Stromal cell of bone marrow (primary cell): ENCODE measurements around the gene UGT1A7.

ENCODE experiments used
- DNase-seq: peaks from one replicate; pipeline ENCODE4 v3.0.0-alpha.2; 2012; ENCODE audit warnings: low read depth

The UGT1A7 gene

GRCh38 chr2:233761040-233761769, 79.5 kb downstream of the UGT1A7 start:
- DNase-seq = no peak

DNA sequence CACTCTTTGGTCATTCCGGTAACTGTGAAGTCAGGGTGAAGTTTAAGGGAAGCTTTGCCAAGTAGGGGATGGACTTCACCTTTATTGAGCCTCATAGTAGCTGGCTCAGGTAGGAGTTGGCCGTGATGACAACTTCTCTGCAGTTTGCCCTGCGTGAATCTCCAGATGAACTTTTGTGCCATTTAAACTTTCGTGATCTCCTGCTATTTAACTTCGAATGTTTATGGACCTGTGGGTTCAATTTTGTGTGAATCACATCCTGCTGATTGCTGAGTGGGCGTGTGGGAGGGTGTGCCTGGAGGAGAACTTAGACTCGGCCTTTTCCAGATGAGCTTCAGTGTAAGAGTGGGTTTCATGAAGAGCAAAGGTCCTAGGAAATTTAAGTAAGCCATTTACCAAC, 82.6 kb downstream of the UGT1A7 start:
- peak; percentile 36 for DNase-seq

DNA sequence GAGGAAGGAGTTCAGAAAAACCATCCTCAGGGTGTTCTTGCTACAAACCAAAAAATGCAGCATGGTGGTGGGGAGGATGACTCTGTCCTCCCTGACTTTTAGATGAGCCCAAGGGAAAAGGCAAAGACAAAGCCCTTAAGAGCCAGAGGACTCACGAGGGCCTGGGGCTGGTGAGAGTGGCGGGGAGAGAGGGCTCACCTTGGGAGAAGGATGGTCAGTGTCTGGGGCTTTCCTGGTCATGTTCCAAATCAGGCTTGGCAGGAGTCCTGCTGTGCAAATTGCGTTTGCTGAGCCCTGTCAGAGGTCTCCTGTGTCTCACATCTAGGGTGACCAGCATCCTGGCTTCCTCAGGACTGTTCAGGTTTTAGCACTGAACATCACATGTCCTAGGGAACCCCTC, 83.1 kb downstream of the UGT1A7 start:
- DNase-seq = no peak

GRCh38 chr2:233766416-233766815, 84.7 kb downstream of the UGT1A7 start:
- no peak for DNase-seq

DNA sequence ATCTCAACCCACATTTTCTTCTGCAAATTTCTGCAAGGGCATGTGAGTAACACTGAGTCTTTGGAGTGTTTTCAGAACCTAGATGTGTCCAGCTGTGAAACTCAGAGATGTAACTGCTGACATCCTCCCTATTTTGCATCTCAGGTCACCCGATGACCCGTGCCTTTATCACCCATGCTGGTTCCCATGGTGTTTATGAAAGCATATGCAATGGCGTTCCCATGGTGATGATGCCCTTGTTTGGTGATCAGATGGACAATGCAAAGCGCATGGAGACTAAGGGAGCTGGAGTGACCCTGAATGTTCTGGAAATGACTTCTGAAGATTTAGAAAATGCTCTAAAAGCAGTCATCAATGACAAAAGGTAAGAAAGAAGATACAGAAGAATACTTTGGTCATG, 86.4 kb downstream of the UGT1A7 start:
- no peak for DNase-seq

GRCh38 chr2:233769260-233769659, 87.6 kb downstream of the UGT1A7 start:
- DNase-seq = no peak

DNA sequence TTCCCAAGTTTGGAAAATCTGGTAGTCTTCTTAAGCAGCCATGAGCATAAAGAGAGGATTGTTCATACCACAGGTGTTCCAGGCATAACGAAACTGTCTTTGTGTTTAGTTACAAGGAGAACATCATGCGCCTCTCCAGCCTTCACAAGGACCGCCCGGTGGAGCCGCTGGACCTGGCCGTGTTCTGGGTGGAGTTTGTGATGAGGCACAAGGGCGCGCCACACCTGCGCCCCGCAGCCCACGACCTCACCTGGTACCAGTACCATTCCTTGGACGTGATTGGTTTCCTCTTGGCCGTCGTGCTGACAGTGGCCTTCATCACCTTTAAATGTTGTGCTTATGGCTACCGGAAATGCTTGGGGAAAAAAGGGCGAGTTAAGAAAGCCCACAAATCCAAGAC, 90.5 kb downstream of the UGT1A7 start:
- no peak for DNase-seq

DNA sequence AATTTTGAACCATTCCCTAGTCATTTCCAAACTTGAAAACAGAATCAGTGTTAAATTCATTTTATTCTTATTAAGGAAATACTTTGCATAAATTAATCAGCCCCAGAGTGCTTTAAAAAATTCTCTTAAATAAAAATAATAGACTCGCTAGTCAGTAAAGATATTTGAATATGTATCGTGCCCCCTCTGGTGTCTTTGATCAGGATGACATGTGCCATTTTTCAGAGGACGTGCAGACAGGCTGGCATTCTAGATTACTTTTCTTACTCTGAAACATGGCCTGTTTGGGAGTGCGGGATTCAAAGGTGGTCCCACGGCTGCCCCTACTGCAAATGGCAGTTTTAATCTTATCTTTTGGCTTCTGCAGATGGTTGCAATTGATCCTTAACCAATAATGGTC, 90.9 kb downstream of the UGT1A7 start:
- DNase-seq = no peak

DNA sequence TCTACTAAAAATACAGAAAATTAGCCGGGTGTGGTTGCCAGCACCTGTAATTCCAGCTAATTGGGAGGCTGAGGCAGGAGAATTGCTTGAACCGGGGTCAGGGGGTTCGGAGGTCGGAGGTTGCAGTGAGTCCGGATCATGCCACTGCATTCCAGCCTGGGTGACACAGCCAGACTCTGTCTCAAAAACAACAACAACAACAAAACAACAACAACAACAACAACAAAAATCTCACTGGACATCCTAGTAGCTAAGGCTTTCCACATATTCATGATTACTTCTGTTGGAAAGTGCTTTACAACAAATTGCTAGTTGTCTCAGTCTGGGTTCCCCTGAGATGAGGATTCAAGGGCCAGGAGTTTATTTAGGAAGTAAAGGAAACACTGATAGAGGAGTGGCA, 92.2 kb downstream of the UGT1A7 start:
- no peak for DNase-seq

- DNase-seq = no peak
Observed at GRCh38 chr2:233775414-233775813, 93.7 kb downstream of the UGT1A7 start.

DNA sequence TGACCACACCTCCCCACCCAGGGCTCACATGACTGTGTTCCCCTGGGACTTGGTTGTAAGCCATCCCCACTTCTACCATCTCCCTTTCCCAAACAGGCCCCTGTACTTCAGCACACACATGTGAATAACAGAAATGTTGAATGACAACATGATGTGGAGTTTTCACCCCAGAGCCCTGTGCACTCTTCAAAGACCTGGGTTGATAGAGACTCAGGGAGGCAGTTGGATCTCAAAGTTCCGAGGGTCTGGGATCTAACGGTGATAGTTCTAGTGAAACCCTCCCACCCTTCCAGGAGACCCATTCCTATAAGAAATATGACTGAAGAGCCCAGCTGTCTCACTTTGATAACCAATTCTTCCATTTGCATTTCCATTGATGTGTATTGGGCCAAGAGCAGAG, 96.3 kb downstream of the UGT1A7 start, which contains the start of gene MROH2A:
TSS of gene MROH2A (plus strand) at position 301 of the 400 bp plus-strand sequence. CDS start 1,029 bp downstream, outside the sequence.
- DNase-seq = no peak

DNA sequence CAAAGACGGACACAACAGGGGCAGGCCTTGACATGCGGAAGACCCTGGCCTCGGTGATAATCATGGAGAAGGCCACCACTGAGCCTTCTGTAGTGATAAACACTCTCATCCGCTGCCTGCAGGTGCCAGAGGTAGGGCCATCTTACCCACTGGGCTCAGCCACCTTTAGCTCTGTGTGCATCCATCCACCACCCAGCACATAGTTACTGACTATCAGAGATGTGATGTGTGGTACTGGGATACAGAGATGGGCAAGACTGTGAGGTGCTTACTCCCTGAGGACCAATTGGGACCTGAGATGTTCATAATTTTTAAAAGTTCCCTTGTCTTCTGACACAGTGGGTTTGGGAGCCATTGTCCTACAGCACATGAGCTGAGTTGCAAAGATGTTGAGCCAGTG, 98.0 kb downstream of the UGT1A7 start:
- DNase-seq = no peak

DNA sequence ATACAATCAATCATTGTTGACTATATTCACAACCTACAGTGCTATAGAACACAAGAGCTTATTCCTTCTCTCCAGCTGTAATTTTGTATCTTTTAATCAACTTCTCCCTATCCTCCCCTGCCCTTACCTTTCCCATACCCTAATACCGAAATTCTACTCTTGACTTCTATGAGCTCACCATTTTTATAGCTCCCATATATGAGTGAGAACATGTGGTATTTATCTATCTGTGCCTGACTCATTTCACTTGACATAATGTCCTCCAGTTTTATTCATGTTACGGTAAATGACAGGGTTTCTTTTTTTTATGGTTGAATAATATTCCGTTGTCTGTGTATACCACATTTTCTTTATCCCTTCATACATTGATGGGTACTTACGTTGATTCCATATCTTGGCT, 99.1 kb downstream of the UGT1A7 start:
- no peak for DNase-seq

DNA sequence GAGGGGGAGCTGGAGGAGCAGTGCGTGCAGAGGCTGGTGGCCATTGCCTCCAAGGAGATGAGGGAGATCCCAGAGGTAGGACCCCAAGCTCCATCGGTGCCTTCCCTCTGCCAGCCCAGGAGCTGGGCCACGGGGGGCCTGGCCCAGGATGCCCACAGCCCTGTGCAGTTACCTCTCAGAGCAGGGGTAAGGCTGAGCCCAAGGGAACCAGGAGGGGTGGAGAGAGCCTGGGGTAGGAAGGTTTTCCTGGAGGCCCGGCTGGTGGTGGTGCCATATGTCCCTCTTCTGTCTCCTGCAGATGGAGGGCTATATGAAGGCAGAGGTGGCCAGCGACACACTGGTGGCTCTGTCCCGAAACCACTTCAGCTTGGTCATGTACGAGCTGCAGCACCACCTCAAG, 107.9 kb downstream of the UGT1A7 start:
- DNase-seq = no peak

DNA sequence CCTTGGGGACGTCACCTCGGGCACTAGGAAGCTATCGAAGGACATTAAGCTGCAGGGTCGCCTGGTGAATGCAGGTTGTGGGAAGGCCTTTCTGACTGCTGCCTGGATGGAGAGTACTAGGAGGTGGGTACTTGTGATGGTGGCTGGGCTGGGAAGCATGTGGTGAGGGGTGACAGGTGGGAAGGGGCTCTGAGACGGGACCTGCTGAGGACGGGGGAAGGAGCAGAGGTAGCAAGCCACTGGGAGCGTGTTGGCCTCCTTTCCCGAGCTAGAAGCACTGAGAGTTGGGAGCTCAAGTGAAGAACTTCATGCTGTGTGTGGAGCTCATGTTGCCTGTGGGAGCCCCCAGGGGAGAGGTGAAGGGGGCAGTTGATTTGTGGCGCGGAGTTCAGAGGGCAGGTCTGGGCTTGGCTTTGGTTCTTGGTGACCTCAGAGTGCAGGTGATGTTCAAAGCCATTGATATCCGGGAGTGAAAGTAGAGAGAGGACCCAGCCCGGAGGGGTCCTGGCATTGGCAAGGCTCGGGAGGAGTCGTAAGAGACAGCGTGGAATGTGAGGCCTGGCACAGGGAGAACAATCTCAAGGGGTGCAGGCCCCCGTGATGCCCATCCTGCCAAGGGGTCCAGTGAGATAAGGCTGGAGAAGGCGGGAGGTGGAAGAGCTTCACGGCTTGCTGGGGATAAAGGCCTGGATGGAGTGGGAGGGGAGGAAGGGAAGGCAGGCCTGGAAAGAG, 109.6 kb downstream of the UGT1A7 start:
- no peak for DNase-seq

DNA sequence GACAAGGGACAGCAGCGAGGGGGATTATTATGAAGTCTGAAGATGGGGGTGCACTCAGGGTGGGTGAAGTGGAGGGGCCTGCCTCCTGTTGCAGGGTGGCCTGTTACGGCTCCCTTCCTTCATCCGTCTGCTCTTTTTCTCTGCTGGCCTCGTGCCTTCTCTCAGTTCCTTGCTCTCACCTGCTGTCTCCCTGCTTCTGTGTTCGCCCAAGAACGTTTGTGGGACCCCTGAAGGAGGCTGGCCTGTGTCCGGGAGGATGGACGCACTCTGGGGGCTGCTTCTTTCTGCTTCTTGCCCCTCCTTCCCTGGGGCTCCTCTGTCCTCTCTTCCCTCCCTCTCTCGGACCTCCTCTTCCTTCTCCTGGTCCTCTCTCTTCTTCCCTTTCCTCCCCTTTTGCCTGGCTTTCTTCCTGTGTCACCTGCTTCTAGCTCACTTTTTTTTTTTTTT, 110.2 kb downstream of the UGT1A7 start:
- no peak for DNase-seq

GRCh38 chr2:233792720-233793119, 111.0 kb downstream of the UGT1A7 start:
- no peak for DNase-seq

DNA sequence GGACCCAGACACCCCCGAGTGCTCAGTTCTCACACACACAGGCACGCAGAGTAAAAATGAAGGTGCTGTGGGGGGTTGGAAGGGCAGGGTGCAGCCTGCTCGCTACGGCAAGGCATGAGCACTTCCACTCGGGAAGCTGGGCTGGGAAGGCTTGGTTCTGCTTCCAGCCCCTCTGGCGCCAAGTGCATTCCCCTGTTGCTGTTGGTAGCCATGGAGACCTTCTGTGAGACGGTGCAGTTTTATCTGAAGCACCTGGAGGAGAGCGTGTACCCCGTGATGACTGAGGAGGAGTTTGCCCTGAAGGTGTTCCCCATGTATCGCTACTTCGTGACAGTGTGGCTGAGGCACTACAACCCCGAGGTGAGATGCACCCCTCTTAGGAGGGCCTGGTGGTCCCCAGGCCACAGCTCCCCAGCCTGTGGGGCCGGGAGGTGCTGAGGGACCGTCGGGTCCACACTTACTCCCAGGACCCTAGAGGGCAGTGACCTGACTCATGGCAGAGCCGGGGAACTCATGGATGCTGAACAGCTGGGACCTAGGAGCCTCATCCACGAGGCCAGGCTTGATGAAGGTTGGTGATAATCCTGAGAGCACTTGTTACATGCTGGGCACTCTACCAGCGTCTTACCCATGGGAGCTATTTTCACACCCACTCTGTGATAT, 111.9 kb downstream of the UGT1A7 start:
- no peak for DNase-seq

DNA sequence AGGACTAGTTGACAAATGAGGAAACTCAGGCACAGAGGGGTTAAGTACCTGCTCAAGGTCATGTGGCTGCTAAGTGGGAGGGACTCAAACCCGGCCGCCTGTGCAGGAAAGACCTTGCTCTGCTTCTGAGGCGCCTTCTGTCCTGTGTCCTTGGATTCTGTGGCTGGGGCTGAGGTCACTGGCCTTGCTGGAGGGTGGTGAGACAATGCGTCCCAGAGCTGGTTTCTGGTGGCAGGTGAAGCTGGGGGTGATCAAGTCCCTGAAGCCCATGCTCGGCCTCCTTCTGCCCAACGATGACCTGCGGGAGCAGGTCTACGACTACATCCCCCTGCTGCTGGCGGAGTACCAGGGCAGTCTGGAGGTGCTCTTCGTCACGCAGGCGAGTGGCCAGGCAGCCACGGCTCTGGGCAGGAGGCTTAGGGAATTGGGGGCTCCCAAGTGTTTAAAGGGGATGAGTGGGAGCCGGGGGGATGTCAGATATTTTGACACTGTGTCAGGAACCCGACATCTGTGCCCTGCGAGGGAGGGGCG, 112.5 kb downstream of the UGT1A7 start:
- DNase-seq = no peak

GRCh38 chr2:233795735-233796171, 114.1 kb downstream of the UGT1A7 start:
- no peak for DNase-seq

DNA sequence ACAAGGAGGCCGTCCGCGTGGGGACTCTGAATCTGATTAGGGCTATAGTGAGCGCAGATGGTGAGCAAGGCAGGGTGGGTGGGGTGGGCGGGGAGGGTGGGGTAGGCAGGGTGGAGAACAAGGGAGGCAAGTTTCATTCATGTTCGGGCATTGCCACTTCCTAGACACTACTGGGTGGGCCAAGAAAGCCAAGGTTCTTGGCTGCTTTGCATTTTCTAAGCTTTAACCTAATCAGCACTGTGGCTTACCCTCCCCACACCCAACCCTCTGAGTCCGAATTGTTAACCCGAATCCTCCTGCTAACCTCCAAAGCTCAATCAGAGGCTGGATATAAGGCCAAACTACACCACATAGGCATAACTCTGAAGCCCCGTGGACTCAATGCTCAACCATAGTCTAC, 114.6 kb downstream of the UGT1A7 start:
- DNase-seq = no peak

GRCh38 chr2:233798335-233799086, 116.8 kb downstream of the UGT1A7 start:
- no peak for DNase-seq
